HepG2 (cell line): Measurements from ENCODE around the gene GLT1D1.

Experiments
- ARNT2 ChIP-seq: sonication (generic); formaldehyde crosslinking; IDR thresholded peaks from 2 replicates; pipeline ENCODE4 v1.8.0; 2022; ENCODE audit warnings: mild to moderate bottlenecking, low read depth, missing genetic modification reagents, moderate library complexity
- BATF2 ChIP-seq: sonication (generic); formaldehyde crosslinking; IDR thresholded peaks from 2 replicates; pipeline ENCODE4 v1.8.0; 2022; ENCODE audit warnings: mild to moderate bottlenecking, missing genetic modification reagents, moderate library complexity
- CTCF ChIP-seq: sonication (generic); formaldehyde crosslinking; IDR thresholded peaks from 2 replicates; pipeline ENCODE4 v1.5.0; 2020; ENCODE audit warnings: mild to moderate bottlenecking, missing genetic modification reagents, moderate library complexity
- ETS1 ChIP-seq: sonication (generic); formaldehyde crosslinking; IDR thresholded peaks from 2 replicates; pipeline ENCODE4 v1.4.0; 2020; ENCODE audit warnings: missing genetic modification reagents
- HNF4G ChIP-seq, 2 experiments: sonication (generic) in 1 of 2; formaldehyde crosslinking in 1 of 2; IDR thresholded peaks; 2 replicates each; pipeline versions ENCODE4 v1.4.0 to v1.6.1; 2011 to 2020; ENCODE audit warnings: borderline replicate concordance in 2 of 2, low read depth in 2 of 2, mild to moderate bottlenecking in 2 of 2, low read length in 1 of 2, missing genetic modification reagents in 1 of 2, moderate library complexity in 1 of 2
- LCORL ChIP-seq, 2 experiments: fragments of 450-650 bp in 1 of 2; sonication (generic) in 1 of 2; formaldehyde crosslinking in 1 of 2; IDR thresholded peaks; 2 replicates each; pipeline versions ENCODE4 v1.5.0 to v1.6.1; 2017 to 2020; ENCODE audit warnings: antibody characterized with exemption in 1 of 2, missing genetic modification reagents in 1 of 2
- SMARCC2 ChIP-seq: fragments of 450-650 bp; IDR thresholded peaks from 2 replicates; pipeline ENCODE4 v1.6.1; 2017; ENCODE audit warnings: antibody characterized with exemption, mild to moderate bottlenecking
- SNRNP70 ChIP-seq: fragments of 200-400 bp; formaldehyde crosslinking; IDR thresholded peaks from 2 replicates; pipeline ENCODE4 v1.6.1; 2017; ENCODE audit warnings: mild to moderate bottlenecking, low read depth, low read length, moderate library complexity
- SRF ChIP-seq: IDR thresholded peaks from 2 replicates; pipeline ENCODE4 v1.6.1; 2011; ENCODE audit warnings: mild to moderate bottlenecking, low read depth, low read length, moderate library complexity
- SUZ12 ChIP-seq: fragments of 150-350 bp; IDR thresholded peaks from 2 replicates; pipeline ENCODE4 v1.6.1; 2014; ENCODE audit warnings: low read depth, low read length
- TBL1XR1 ChIP-seq: fragments of 150-350 bp; IDR thresholded peaks from 2 replicates; pipeline ENCODE4 v1.6.1; 2014; ENCODE audit warnings: borderline replicate concordance, low read length; ENCODE audit not compliant: partially characterized antibody
- ZNF274 ChIP-seq: sonication (generic); formaldehyde crosslinking; IDR thresholded peaks from 2 replicates; pipeline ENCODE4 v1.5.1; 2020; ENCODE audit warnings: mild to moderate bottlenecking, missing genetic modification reagents
- ZNF724P ChIP-seq: sonication (generic); formaldehyde crosslinking; IDR thresholded peaks from 2 replicates; pipeline ENCODE4 v1.8.0; 2022; ENCODE audit warnings: missing genetic modification reagents, borderline replicate concordance

GRCh38 chr12:128814411-128815261, 38.6 kb upstream of the GLT1D1 start:
- no peak for TF ChIP-seq LCORL (IDR thresholded peaks at IDR 0.05)
- TF ChIP-seq LCORL (CRISPR knock-in tag; IDR thresholded peaks at IDR 0.05), result no peak
- no peak for TF ChIP-seq SNRNP70
- TF ChIP-seq SRF, result no peak
- TF ChIP-seq TBL1XR1, result no peak
- TF ChIP-seq ARNT2 (CRISPR knock-in tag), result no peak
- TF ChIP-seq CTCF, result no peak
- no peak for TF ChIP-seq ETS1 (CRISPR knock-in tag)
- TF ChIP-seq SMARCC2, result no peak
- no peak for TF ChIP-seq HNF4G (IDR thresholded peaks at IDR 0.05; ENCODE audit: borderline replicate concordance, low read depth, low read length)
- no peak for TF ChIP-seq HNF4G (CRISPR knock-in tag; IDR thresholded peaks at IDR 0.05; ENCODE audit: borderline replicate concordance, low read depth)
- no peak for TF ChIP-seq SUZ12
- no peak for TF ChIP-seq BATF2 (CRISPR knock-in tag)
- TF ChIP-seq ZNF724P, result no peak
- no peak for TF ChIP-seq ZNF274 (CRISPR knock-in tag)
